IPS DF 4.7 (cell line): ENCODE data around the gene ETNK2.
"Not testable (repeated sequence)": the region's sequence is repeated elsewhere in the genome, so short reads cannot be mapped to it uniquely, and the experiment has no call there.

Experiments used
- DNase-seq: peaks from one replicate; pipeline ENCODE4 v3.0.0-alpha.2; 2013; ENCODE audit warnings: low spot score; ENCODE audit errors: extremely low read depth

The ETNK2 gene

DNA sequence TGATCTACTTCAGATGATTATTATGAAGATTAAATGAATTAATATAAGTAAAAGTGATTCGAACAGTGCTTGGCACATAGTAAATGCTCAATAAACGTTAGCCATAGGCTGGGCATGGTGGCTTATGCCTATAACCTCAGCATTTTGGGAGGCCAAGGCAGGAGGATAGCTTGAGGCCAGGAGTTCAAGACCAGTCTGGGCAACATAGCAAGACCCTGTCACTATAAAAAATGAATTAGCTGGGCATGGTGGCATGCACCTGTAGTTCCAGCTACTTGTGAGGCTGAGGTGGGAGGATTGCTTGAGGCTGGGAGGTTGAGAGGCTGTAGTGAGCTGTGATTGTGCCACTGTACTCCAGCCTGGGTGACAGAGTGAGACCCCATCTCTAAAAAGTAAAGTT is 52.1 kb downstream of the ETNK2 start:
- not testable (repeated sequence) for DNase-seq

DNA sequence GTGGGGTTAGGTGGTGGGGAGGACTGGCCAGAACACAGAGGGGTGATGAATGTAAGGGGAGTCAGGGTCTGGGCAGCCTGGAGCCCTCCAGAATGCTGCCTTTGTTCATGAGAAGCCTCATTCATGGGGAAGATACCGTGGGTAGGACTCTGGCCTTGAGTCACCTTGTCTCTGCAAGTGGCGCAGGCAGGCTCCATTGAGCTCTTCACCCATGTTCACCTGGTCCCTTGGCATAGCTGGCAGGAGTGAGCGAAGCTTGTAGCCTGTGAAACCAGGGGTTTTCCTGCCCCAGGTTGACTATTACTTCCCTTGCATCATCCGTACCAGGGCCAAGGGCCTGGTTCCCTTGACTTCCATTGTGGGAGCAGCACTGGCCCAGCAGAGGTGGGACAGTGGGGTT is 53.2 kb downstream of the ETNK2 start:
- no peak for DNase-seq

DNA sequence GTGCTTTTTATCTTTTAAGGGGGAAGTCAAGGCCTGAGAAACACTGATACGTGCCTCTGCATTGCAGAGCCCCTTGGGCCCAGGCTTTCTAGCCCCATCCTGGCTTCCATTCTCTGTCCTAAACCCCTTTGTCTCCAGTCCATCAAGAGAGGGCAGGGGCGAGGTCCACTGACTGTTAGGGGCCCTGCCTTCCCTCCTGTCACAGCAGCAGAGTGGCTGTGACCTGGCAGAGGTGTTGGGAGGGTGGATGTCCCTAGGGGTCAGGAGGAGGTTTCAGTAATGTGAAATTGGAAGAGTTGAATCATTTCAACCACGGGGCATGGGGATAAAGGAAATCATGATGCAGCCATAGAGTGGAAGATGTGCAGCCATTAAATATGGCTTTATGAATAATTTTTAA is 54.9 kb downstream of the ETNK2 start:
- no peak for DNase-seq

DNA sequence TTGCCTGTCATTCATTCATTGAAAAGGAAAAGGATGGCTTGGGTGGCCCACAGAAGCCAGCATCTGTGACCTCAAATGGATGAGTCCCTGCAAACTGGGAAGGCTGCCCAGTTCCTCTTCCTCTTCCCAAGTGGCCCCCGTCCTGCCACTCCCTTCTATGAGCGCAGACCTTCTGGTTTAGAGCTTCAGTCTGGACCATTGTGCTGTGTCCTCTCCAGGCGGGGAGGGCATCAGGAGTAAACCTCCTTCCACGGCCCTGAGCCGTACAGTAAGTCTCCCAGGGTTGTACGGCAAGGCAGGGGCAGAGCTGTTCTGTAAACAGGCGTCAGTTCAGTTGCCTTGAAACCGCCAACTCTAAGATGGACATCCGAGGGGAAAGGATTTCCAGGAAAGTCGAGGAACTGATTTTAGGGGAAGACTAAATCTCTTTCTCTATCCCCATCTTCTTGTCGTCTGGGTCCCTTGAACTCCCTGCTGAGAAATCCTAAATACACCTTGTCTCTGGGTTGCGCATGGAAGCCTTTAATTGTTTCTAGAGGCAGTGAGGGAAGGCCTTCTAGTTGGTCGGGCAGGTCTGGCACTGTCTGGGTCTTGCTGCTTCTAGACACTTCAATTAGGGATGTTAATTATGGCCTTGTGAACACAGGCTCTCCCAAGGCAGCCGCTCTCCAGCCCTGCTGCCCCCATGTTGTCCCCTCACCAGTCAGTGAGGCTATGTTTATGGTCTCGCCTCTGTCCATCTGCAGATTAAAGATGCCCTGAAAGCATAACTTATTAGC is 56.8 kb downstream of the ETNK2 start:
- DNase-seq = no peak

DNA sequence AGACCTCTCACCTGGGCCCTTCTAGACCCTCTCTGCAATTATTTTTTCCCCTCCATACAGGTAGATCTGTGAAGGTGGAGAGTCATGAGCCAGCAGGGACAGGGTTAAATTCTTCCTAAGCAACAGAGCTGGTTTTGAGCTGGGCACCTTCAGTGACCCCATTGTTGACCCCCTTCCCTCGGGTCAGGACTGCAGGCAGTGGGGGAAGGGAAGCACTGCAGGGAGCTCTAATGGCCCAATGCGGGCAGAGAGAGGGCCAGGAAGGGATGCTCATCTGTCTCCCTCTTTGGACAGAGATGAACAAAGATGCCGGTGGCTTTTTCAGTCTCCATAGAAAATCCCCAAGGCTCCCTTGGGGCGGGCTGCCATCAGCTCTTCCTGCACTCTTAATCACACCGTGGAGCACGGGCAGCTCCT is 57.5 kb downstream of the ETNK2 start:
- no peak for DNase-seq

DNA sequence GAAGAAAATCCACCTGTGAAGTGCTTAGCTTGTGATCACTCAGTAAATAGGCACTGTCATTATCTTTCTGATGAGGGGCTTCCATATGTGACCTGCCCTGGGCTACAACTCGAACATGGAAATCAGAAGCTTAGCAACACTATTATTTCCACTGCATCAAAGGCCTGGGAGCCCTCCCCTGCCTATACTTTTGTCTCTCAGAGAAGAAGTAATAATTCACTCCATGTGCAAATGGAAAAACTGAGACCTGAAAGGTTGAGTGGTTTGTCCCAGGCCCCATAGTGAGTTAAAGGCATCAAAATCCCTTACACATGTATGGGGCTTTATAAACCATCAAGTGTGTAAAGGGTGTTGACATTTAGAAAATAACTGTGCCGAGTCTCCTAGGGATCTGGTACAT is 58.1 kb downstream of the ETNK2 start:
- DNase-seq = no peak

DNA sequence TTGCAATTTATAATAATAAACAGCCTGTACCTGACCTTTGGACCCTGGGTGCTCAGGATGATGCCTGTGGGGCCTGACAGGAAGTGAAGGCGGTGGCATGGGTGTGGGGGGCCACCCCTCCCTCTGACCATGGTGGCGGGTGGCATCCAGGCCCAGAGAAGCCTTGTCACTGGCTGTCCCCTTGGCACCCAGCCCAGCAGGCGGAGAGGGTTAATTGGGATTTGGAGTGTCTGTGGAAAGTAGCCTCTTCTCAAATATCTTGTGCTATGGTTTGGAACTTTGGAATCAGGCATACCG is 58.5 kb downstream of the ETNK2 start:
- DNase-seq = no peak

DNA sequence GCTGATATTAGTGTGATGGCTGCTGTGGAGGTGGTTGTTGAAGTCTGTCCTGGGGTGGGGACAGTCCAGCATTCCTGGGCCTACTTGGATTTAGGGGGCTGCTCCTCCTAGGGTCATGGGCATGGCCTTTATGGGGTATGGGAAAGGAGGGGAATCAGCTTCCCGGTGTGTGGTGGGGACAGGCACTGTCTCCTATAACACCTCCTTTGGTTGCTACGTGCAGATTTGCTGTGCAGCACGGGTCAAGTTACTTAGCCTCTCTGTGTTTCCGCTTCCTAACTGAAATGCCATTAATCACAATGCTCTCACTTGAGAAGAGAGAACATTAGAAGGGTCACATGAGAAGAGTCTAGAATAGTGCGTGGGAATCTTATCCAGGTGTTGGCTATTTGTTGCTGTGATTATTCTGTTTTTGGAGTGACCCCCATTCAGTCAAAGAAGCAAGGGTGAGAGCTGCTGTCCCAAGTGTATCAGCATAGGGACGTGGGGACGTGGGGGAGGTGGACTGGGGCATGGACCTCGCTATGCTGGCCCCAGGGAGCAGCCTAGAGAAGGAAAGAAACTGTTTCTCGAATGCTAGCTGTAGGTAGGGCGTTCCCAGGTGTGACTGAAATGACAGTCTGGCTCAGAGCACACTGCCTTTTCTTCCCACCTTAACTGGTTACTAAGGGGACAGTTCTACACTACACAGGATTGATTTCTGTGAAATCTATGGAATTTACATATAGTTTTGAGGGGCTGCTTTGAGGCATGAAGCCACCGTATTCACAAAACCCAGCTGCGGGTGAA is 59.0 kb downstream of the ETNK2 start:
- DNase-seq = no peak

DNA sequence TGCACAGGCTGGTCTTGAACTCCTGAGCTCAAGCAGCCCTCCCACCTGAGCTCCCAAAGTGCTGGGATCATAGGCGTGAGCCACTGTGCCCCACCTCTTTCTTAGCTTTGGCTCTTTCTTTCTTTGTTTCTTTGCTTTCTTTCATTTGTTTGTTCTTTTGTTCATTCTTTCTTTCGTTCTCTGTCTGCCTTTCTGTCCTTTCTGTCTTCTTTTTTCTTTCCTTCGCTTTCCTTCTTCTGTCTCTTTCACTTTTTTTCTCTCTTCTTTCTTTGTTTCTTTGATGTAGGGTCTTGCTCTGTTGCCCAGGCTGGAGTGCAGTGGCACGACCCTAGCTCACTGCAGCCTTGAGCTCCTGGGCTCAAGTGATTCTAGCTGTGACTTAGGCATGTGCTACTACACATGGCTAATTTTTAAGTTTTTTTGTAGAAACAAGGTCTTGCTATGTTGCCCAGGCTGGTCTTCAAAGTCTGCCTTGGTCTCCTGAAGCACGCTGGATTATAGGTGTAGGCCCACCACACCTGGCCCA is 60.0 kb downstream of the ETNK2 start:
- no peak for DNase-seq

DNA sequence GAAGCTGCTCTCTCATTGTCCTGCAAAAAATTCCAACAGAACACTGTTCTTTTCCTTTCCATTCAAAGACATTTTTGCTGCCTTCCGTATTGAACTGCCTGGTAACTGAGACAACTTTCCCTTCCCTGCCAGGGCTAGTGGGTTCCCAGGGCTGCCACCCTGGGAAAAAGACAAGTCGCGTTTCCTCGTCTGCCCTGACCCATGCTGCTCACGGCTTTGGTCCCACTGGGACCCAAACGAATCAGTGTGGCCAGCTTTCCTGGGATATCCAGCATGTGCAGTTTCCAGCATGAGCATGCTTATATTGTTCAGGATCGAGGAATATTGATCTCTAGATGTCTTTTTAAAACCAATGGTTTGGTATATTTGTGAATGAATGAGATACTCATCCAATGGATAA is 60.8 kb downstream of the ETNK2 start:
- DNase-seq = no peak

DNA sequence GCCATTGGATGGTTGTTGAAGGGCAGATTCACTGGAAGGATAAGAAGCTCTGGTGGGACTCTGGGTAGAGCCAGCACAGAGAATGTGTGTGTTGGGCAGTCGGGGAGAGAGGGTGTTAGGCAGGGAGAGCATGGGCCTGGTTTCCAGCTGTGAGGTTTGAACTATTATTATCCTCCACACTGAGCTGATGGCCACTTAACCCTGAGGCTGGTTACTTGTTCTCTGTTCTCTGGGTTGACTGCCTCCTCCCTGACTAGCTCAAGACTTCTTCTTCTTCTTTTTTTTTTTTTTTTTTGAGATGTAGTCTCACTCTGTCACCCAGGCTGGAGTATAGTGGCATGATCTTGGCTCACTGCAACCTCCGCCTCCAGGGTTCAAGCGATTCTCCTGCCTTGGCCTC is 61.7 kb downstream of the ETNK2 start:
- not testable (repeated sequence) for DNase-seq

DNA sequence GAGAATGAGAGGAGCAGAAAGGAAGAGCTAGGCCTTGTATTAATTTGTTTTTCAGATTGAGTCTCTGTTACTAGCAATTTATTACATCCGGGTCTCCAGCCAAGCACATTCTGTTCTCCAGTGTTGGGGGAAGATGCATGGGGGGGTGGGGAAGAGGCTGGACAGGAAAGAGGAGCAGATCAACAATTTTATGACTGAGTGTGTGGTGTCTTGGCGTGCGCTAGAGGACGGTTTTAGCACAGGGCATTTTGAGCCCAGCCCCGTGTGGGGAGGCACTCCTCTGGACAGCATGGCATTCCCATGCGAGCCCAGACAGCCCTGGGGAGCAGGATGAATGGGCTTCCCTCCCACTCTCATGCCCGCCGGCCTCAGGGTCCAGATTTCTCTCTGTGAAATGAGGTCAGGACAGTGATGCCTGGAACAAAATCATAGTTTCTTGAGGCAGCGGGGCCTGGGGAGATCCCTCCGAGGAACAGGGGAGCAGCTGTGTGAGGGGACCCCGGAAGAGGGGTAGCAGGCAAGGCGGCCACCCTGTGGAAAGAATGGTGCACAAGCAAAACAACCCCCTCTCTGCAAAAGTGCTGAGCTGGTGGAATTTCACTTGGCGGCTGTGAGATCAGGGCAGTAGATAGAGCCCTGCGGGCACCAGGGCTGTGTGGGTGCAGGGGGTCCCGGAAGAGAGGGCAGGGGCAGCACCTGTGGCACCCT is 62.6 kb downstream of the ETNK2 start:
- DNase-seq = no peak

DNA sequence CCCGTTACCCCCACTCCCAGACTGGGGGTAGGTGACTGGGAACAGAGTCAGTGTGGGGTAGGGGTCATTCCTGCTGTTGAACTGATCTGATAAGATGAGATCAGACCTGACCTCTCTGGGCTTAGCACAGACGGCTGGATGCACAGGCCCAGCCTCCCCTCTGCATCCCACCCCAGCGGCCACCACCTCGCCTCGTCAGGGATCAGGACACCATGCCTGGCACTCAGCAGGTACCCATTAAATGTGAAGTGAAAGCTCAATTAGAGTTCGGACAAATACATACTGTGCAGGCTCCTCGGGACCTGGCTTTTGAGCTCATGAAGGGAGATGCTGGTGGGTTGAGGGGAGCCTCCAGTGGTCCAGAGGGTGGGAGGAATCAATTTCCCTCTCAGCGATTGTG is 63.2 kb downstream of the ETNK2 start:
- DNase-seq = no peak

DNA sequence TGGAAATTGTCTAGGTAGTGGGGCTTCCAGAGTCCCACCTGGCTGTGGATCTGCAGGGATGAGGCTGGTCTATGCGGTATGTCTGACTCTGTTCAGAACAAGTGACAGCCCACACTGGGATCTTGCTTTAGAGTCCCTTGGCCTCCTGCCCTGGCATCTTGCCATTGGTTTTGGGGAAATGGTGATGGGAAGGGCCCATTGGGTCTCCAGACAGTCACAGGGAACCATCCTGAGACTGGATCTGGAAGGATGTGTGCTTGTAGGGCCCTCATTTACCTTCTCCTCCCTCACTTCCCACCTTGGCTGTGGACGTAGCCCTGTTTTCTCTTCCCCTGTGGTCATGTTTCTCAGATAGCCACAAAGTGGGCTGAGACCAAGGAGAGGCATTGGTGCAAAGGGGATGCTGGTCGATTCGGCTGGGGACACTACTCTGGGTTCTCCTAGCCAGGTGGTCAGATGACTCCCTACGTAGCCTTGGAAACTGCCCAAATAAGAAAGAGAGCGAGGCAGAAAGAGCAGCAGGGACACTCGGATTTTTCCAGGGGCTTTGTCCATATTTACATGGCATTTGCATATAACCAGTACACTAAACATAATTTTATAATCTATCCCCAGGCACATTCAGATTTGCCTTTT is 63.8 kb downstream of the ETNK2 start:
- DNase-seq = no peak

DNA sequence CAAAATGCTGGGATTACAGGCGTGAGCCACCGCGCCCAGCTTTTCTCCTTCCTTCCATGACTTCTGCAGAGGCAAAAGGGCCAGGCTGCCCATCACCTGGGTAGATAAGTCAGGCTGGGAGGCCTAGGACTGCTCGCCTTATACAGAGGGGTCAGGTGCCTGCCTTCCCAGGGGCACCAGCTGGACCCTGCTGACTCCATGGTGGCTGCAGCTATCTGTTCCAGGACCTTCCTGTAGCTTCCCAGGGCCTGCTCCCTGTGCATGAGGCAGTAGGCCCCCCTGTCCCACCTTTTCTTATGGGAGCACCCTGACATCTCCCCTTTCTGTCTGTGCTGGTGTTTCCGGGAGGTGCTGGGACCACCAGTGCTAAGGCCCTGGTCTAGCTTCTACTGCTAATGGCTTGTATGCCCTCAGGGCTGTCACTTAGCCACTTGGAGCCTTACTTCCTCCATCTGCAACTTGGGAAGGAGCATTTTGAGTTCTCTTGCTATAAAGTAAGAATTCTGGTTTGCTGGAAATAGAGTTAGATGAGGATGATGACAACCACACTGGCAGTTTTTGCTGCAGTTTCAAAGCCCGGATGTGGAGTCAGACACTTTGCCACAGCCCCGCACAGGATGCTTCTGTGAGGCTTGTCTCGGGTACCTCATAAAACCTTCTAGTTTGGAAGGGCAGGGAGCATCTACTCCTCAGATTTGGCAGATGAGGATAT is 64.5 kb downstream of the ETNK2 start:
- no peak for DNase-seq

DNA sequence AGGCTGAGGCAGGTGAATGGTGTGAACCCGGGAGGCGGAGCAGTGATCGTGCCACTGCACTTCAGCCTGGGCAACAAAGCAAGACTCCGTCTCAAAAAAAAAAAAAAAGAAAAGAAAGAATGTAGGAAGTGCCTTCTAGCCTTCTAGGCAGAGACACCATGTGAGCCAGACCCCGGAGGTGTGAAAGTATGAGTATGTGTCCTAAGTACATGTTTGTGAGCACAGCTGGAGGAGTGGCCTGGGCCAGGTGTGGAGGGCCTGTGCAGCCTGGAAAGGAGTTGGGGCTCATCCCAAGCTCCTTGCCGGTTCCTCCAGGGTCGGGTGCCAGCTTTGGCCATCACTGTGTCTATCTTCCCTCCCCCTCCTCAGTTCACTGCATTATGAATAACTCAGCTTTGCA is 66.0 kb downstream of the ETNK2 start:
- no peak for DNase-seq

DNA sequence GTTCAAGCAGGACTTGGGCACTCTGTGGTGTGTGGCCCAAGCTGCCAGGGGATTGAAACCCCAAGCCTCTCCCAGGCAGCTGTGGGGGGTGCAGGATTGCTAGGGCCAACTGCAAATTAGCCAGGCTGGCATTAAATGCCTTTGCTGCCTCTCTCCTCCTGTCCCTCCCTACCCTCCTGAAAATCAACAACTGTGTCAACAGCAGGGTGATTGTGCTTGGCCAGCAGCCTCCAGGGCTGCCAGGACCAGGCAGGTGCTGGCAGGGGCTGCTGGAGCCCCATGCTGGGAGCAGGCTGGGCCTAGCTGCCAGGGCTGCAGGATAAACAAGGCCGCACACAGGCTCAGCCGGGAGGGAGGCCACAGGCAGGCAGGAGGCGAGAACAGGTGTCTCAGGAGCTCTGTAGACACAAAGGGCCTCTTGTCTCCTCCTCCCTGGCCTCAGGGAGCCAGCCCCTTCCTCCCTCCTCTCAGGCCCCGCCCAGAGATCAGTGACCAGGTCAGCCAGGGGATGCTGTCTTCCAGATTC is 67.5 kb downstream of the ETNK2 start:
- no peak for DNase-seq

DNA sequence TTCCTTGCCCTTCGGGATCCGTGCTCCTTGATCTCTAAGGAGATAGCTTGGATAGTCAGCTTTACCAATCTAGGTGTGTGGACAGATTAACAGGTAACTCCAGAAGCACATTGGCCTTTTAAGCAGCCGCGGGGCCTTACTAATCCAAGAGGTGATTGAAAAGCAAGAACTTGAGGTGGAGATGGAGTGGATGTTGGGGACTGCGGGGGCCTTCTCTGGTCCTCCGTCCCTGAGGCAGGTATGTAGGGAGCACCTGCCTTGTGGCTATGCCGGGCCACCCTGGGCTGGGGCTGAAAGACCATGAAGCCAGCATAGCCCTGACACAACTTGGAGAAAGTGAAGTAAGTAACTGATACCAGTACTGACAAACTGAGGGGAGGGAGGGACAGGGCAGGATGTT is 68.4 kb downstream of the ETNK2 start:
- no peak for DNase-seq

DNA sequence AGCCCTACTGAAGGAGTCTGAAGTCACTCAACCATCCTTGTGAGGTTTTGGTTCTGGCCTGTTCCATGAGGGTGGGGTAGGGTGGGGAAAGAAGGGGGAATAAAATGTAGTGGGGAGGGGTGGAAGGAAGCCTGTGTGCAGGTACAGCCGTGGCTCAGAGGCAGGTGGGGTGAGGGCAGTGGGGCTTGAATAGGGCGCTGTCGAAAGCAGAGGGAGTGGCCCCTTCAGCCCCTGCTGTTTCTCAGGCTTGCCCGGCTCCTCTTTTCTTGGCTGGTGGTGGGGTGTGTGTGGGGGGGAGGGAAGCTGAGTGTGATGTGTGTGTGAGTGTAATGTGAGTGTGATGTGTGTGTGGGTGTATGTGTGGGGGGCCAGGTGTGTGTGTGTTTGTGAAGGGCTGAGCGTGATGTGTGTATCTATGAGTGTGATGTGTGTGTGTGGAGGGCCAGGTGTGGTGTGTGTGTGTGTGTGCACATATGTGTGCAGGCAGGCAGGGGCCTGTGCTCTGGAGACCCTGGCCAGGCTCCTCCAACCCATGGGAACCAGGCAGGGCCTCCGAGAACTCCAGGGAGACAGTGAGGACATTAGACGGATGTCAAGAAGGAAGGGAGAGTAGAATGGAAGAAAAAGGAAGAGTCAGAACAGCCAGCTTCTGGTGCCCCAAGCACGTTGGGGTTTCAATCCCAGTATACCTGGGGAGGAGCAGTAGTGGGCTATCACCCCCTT is 69.9 kb downstream of the ETNK2 start:
- no peak for DNase-seq

DNA sequence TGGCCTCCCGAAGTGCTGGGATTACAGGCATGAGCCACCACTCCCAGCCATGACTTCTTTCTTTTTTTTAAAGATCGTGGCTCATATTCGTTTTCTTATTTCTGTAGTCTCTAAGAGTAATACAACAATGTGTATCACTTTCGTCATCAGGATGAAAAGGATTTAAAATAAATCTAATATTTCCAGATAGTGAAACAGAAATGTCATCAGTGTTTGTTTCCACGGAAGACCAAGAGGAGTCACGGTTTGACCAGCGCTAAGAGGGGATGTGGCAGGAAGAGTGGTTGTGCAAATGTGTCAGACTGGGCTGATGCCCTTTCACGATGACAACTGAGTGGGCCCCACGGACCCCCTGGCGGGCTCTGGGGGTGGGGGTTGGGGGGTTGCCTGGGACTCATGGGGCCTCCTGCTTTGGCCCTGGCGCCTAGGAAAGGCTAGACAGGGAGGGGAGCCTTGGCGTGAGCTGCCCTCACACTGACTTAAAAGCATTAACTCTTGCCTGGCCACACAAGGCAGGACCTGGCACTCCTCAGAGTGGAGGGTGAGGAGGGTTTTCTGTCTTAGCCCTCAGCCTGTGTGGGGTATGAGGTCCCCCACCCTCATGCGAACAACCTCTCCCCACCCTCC is 70.6 kb downstream of the ETNK2 start:
- no peak for DNase-seq
